GM12865 (cell line): Measurements from ENCODE around the gene MYO1D.

Experiments
- DNase-seq: peaks from one replicate; pipeline ENCODE4 v3.0.0; 2010; ENCODE audit warnings: low read depth
- H3K4me3 ChIP-seq: 2 replicates; pipeline ENCODE4 v1.5.1; 2011; ENCODE audit warnings: mild to moderate bottlenecking, low read depth, low read length, control low read depth
- TF ChIP-seq, protein P1 (sequence below): IDR thresholded peaks from 2 replicates; pipeline ENCODE4 v1.5.1; 2011; ENCODE audit warnings: low read length, control low read depth, low read depth, inconsistent platforms; ENCODE audit not compliant: insufficient read depth; ENCODE audit errors: missing control alignments

MYO1D gene

DNA sequence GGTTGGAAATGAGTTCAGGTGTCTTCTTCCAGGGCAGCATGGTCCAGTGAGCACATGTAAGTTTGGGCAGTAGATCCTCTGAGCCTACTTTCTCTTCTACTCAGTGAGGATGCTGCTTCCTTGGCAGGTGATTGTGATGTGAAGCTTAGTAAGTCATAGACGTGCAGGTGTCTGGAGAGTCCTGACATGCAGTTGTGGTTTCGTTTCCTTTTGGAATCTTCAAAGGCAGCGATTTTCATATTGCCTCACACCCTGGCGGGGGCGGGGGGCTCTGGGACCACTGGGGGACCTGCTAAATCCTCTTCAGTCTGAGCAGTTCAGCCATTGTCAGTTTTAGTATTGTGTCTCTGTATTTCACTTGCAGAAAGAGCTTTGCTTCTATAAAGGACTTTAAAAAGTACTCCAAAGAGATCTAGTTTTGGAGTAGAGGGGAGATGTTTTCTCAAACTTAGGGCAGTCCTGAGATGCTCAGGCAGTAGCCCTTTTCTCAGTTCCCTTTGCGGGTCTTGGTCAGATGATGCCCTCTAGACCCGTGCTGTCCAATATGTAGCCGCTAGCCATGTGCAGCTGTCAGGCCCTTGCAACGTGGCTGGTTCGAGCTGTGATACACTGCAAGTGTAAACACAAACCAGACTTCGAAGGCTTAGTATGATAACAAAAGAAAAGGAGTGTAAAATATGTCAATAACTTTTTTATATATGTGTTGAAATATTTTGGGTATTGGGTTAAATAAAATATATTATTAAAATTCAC, 394.2 kb downstream of the MYO1D start:
- TF ChIP-seq, protein P1, sequence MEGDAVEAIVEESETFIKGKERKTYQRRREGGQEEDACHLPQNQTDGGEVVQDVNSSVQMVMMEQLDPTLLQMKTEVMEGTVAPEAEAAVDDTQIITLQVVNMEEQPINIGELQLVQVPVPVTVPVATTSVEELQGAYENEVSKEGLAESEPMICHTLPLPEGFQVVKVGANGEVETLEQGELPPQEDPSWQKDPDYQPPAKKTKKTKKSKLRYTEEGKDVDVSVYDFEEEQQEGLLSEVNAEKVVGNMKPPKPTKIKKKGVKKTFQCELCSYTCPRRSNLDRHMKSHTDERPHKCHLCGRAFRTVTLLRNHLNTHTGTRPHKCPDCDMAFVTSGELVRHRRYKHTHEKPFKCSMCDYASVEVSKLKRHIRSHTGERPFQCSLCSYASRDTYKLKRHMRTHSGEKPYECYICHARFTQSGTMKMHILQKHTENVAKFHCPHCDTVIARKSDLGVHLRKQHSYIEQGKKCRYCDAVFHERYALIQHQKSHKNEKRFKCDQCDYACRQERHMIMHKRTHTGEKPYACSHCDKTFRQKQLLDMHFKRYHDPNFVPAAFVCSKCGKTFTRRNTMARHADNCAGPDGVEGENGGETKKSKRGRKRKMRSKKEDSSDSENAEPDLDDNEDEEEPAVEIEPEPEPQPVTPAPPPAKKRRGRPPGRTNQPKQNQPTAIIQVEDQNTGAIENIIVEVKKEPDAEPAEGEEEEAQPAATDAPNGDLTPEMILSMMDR, result no peak
- DNase-seq, result no peak
- no peak overlapping the region for H3K4me3 ChIP-seq

DNA sequence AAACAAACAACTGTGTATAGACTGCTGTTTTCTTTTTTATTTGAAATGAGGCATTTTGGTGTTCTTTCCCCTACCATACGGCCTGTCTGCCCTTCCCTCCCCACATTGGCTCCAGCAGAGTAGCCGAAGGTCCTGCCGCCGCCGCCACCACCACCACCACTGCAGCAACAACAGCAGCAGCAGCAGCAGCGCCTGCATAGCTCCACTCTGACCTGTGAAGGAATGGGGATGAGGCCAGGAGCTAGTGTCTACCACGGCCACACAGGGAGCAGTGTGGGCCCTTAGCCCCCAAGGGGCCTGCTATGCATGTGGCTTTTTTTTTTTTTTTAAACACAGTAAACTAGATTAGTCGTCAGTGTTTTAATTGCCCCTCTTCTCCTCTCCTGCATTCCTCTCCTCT, 395.7 kb downstream of the MYO1D start:
- TF ChIP-seq, protein P1, result no peak
- H3K4me3 ChIP-seq, result no peak overlapping the region
- DNase-seq, result no peak

DNA sequence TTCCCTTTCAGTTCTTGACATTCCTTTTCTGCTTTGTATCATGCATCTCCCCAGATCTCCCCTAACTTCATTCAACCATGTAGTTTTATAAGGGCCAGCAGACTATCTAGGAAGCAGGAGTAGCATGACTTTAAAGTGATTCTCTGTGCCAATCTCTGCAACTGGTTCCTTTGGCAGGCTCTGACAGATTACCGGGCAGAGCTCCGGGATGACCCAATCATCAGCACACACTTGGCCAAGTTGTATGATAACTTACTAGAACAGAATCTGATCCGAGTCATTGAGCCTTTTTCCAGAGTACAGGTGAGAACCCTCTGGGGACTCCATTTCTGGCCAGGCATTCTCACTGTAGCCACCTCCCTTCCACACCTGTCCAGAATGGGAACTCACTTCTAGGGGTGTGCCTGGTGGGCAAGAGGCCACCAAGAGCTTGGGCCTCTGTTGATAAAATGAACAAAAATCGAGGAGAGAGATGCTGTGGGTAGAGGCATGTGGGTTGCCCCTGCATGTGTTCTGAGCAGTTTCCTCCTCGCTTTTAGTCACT, 397.8 kb downstream of the MYO1D start:
- DNase-seq, result no peak
- TF ChIP-seq, protein P1, result no peak
- no peak overlapping the region for H3K4me3 ChIP-seq

DNA sequence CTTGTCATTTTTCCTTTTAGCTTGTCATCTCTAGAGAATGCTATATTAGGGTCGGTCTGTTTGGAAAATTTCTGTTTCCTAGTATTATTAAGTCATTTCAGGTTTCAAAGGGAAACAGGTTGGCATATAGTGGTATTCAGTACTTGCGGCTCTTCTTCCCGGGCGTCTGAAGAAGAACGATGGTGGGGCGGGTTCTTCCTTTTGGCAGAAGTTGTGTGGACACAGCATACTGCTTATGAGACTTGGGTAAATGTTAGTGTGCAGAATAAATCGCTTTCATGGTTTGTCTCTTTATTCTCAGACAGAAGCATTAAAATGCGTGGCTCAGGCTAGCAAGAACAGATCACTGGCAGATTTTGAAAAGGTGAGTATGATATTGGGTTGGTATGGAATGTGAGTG, 399.7 kb downstream of the MYO1D start:
- no peak overlapping the region for H3K4me3 ChIP-seq
- TF ChIP-seq, protein P1, result no peak
- DNase-seq, result no peak

DNA sequence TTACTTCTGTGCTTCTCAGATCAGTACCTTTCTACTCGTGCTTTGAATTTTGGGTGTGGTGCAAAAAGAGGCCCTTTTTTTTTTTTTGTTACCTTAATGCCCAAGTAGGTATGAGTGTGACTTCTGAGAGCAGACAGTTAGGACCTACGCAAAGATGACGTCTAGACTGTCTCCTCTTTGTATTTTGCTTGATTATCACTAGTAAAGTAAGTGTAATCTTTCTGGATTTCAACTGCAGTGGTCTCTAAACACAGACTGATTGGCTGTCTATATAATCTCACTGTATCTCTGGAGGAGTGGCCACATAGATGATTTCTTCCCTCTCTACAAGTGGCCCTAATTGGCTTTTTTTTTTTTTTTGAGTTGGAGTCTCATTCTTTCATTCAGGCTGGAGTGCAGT, 401.7 kb downstream of the MYO1D start:
- DNase-seq, result no peak
- TF ChIP-seq, protein P1, result no peak
- H3K4me3 ChIP-seq, result no peak overlapping the region

DNA sequence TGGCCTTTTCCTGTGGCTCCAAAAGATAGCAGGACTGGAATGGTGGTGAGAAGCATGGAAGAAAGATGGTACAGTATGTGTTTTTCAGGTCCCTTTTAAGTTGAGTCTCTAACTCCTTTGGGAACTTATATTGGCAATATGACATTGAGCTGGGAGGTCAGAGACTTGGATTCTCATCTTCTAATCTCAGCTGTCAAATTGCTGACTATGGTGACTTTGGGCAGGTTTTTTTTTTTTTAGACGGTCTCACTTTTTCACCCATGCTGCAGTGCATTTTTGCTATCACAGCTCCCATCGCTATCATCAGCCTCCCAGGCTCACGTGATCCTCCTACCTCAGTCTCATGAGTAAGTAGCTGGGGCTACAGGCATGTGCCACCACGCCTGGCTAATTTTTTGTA, 405.3 kb downstream of the MYO1D start:
- no peak overlapping the region for H3K4me3 ChIP-seq
- no peak for DNase-seq
- TF ChIP-seq, protein P1, result no peak
